CD1c-positive myeloid dendritic cell (primary cell): Measurements from ENCODE around the gene FBXL17.

Source experiments
- DNase-seq: peaks from one replicate; pipeline ENCODE4 v3.0.0-alpha.2; 2016; ENCODE audit errors: extremely low spot score

The FBXL17 gene

DNA sequence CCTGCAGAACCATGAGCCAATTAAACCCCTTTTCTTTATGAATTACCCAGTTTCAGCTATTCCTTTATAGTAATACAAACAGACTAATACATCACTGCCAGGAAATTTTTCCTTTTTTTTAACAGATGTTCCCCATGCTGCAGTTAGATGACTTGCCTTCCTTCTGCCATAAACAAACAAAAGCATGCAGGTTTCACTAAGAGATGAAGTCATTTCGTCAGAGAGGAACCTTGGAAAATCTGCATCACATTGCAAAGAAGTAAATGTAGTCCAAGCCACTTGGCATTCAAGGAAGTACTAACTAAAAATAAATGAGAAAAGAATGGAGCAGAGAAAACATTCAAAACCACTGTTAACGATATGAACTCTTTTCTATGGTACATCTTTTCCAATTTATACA lies 517.1 kb downstream of the FBXL17 start:
- no peak for DNase-seq

GRCh38 chr5:107863125-107863524 lies 518.8 kb downstream of the FBXL17 start:
- DNase-seq = no peak

DNA sequence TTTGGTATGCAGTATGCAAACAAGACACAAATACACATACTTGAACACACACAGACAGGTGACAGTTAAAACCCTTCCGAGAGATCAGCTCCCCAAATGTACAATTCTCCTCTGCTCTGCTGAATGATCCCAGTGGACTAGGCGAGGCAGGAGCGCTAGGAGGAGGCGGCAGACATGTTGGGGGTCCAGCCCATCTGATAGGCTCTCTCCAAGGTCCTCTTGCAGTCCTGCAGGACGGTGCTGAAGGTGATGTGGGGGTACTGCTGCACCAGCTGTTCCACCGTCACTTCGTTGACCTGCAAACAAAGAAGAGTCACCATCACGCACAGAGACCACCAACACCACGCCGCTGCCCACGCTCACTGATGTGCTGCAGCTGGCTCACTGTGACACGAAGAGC lies 520.3 kb downstream of the FBXL17 start:
- DNase-seq = no peak

DNA sequence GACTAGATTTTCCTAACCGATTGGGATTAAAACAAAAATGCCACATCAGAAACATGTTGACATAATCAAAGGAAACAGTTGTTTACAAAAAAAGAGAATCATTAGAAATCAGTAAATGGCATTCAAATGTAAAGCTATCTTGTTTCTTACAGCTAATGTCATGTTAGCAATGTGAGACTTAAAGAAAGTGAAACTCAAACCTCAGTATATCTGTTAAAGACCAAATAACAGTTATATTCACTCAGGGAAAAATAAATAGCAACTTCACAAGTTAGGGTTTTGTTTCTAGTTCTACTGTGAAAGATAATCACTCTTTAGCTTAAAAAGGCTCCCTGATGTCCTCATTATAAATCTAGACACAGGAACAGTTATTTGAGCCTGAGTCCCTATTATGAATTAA lies 521.9 kb downstream of the FBXL17 start:
- DNase-seq = no peak

GRCh38 chr5:107858788-107859187 lies 523.1 kb downstream of the FBXL17 start:
- DNase-seq = no peak

GRCh38 chr5:107858324-107858723 lies 523.6 kb downstream of the FBXL17 start:
- no peak for DNase-seq

DNA sequence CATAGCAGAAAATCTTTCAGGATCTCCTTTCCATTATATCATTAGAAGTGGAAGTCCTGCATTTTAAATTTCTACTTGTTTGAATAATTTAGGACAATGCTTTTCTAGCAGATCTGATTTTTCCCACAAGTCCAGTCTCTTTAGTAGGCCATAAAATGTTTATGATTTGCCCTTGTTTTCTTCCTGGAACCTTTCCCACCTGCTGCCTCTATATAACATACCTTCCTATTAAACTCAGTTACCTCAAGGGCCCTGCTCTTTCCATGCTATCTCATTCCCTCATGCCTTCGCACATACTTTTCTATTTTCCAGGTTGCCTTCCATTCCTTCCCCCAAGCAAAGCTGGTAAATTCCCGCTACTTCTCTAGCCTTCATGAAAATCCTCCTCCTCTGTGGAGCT lies 524.1 kb downstream of the FBXL17 start:
- DNase-seq = no peak

GRCh38 chr5:107855171-107855570 lies 526.7 kb downstream of the FBXL17 start:
- DNase-seq = no peak

DNA sequence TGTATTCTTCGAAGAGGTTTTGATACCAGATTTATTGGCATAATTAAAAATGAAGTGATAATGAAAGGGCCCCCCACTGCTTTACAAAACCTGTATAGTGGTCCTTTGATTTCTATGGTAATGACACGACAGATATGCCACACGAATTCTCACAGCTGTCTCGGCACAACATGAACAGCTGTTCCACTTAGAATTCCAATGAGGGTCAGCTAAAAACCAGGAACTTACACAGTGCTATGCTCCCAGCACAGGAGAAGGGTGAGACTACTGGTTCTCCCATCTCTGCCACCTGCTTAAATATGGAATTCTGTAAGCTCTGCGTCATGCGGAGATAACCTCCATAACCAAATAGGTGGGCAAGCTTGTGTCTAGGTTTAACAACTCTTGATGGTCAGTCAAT lies 528.2 kb downstream of the FBXL17 start:
- no peak for DNase-seq

- DNase-seq = no peak
These were observed 528.9 kb downstream of the FBXL17 start for GRCh38 chr5:107853031-107853430.

DNA sequence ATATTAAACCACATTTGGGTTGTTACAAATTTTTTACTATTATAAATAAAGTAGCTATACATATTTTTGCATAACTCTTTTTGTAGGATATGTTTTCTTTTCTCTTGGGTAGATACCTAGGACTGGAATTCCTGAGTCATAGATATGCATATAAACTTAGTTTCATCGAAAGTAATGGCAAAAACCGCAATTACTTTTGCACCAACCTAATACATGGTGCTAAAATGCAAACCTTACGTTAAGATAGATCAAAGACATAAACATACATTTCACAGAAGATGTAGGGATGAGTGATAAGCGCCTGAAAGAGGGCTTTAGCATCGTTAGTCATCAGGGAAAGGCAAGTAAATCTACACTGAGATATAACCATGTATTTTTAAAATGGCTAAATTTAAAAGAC lies 532.8 kb downstream of the FBXL17 start:
- DNase-seq = no peak

DNA sequence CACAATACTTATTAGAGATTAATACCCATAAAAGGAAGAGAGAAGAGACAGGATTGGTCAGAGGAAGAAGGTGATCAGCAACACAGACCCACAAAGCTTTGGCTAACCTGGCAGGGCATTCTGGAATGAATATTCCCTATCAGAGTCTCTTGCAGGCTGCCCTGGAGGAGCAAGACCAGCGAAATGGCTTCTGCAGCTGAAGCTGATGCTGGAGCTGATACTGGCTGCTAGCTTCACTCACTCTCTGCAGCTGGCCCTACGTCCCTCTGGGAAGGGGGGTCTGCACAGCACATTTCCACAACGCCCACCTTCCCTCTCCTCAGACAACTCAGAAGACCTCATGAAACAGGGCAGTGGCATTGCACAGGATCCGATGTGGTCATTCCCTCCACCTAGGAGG lies 541.3 kb downstream of the FBXL17 start:
- DNase-seq = no peak

GRCh38 chr5:107840161-107840560 lies 541.7 kb downstream of the FBXL17 start:
- no peak for DNase-seq

- no peak for DNase-seq
These were observed 546.8 kb downstream of the FBXL17 start for GRCh38 chr5:107835096-107835495.

DNA sequence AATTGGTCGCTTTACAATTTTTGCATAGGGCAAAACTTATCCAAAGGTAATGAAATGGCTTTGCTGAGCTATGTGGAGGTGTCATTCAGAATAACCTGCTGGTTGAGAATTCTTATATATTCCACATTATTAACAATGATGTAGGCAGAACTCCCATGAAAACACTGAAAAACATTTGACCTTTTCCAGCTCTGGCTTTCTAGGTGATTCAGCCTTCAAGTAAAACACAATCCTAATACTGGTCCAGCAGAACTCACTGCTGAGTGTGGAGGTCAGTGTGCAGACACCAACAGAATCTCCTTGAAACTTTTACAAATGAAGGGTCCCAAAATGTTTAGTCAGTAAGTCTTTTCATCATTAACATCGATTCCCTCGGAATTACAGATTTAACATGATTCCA lies 549.2 kb downstream of the FBXL17 start:
- DNase-seq = no peak

GRCh38 chr5:107831612-107832395 lies 550.1 kb downstream of the FBXL17 start:
- no peak for DNase-seq

- DNase-seq = no peak
These were observed 551.1 kb downstream of the FBXL17 start for GRCh38 chr5:107830750-107831149.

DNA sequence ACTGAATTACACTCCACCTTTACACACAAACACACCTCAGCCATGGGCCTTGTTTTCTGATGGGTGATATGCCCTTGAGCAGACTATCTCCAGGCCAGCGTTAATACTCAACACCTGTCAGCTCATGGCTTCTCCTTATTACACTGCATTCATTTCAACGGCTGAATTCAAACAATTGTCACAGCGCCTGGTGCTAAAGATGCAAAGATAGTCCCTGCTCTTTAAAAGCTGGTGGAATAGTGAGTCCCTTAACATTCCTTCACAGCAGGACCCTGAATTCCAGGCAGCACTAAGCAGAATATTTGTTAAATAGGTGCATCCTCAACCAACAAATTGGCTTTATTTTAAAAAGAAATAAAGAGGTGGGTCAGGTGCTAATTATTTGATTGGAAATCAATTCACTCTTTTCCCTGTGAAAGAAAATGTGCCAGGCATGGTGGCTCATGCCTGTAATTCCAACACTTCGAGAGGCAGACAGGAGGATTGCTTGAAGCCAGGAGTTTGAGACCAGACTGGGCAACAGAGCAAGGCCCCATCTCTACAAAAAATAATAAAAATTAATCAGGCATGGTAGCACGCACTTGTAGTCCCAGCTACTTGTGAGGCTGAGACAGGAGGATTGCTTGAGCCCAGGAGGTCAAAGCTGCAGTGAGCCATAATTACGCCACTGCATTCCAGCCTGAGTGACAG lies 555.4 kb downstream of the FBXL17 start:
- DNase-seq = no peak

DNA sequence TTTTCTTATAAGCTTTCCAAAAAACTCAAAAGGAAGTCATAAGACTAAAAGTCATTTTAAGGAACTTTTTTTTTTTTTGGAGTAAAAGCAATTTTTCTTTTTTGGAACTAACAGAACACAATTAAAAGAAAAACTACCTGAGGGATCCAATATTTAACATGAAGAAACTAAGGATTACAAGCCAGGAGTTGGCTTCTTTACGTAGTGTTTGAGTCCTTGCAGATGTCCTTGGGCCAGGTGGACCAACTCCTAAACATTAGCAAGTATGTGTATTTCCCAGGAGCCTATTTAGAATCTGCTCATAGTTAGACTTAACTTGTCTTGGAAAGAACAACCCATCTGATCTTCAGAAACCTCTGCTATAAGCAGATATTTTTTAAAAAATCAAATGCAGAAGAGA lies 557.1 kb downstream of the FBXL17 start:
- no peak for DNase-seq

GRCh38 chr5:107821288-107821687 lies 560.6 kb downstream of the FBXL17 start:
- no peak for DNase-seq

DNA sequence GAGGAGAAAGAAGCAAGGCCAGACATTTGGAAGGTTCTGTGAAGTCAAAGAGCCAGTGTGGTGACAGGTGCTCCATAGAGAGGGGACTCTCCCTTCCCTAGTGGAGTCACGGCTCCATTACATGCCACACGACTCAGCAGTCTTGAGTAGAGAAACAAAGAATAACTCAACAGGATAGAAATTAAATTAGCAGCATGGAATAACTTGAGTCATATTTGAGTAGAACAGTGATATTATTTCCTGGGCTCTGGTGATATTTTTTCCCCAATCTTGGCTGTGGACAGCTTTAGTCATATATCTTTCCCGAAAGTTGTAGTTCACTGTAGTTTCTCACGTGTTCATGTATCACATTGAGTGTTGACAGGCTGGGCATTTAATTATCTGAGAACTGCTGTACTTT lies 561.5 kb downstream of the FBXL17 start:
- no peak for DNase-seq

DNA sequence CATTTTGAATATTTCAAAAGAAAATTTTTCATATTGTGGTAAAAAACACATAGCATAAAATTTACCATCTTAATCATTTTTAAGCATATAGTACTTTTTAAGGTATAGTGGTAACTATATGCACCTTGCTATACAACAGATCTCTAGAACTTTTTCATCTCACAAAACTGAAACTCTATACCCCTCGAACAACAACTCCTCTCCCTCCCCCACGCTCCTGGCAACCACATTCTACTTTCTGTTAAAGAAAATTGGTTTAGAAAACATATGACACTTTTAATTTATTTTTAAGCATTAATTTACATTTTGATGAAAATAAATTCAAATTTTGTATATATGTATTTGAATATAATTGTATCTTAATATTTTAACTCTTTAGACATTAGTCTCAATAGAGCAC lies 563.9 kb downstream of the FBXL17 start:
- no peak for DNase-seq

DNA sequence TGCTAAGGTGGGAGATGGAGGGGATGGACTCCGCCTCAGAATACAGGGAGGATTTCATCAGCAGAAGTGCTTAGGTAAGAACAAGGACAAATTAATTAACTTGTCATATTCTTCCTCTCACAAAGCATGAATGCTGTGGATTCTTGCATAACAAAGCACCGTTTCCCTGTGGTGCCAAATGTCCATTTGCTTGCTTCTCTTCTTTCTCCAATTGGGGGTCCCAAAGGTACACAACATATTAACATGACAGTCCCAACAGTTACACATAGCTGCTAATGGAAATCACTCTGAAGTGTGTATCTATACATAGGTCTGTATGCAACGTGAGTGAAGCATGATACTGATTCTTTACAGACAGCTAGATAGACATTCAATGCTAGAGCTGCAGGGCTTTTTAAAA lies 564.5 kb downstream of the FBXL17 start:
- no peak for DNase-seq

DNA sequence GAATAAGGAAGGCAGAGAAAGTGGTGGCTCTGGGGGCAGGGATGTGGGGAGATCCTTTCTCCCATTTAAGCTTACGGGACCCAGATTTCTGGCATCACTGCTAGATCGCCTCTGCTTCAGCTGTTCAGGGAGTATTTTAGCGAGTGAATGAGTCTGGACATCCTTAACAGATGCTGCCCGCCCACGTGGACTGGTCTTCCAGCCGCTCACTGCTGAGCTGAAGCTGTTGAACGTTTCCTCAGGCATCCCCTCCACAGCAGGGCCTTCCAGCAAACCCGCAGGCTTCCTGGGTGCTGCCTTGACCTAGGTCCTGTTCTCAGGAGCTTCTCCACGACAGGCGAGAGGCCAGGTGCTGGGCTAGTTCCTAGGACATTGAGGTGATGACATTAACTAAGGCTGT lies 566.8 kb downstream of the FBXL17 start:
- DNase-seq = no peak
